Stimulated activated CD4-positive, alpha-beta T cell treated with anti-CD3 and anti-CD28 coated beads, Interleukin-4, amount 100 ng/mL, for 4 hours (primary cell): ENCODE data around the gene ARHGAP28.
"Not testable (repeated sequence)": the region's sequence is repeated elsewhere in the genome, so short reads cannot be mapped to it uniquely, and the experiment has no call there.

Experiments
- DNase-seq, 2 experiments: peaks; one replicate each; pipeline ENCODE4 v3.0.0-alpha.2; 2020

Gene ARHGAP28

GRCh38 chr18:6938403-6938802 is 208.9 kb downstream of the ARHGAP28 start:
- DNase-seq: not testable (repeated sequence)

DNA sequence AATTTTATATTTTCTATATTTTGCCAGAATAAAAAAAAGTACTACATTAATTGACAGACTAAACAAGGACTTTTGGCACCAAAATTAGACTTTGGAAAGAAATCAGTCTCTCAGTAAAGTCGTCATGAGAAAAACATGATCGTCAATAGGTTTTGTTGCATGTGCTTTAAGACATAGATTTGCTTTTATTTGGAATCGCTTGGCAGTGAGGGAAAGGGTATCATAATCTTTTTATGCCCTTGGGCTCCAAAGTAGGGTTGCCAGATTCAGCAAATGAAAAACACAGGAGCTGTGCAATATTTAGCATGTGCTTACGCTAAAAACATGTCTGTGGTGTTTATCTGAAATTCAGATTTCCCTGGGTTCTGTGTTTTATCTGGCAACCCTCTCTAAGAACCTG is 210.5 kb downstream of the ARHGAP28 start:
- no peak for DNase-seq

- no peak for DNase-seq
These were observed 210.9 kb downstream of the ARHGAP28 start for GRCh38 chr18:6940451-6940850.

GRCh38 chr18:6941996-6942395 is 212.5 kb downstream of the ARHGAP28 start:
- DNase-seq: no peak

DNA sequence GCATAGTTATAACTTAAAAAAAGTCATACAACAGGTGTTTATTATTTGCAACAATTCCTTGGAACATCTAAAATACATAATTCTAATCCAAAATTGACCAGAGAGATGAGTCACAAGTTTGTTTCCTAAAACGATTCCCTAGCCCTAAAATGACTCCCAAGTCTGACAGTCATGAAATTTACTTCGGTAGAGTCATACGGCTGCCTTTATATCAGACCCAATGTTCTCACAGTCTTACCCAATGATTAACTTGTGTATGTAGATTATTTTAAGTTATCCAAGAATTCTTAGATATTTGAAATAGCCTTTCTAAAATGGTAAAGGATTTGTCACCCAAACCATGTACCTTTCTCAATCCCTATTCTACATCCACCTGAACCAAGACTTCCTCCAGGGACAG is 213.2 kb downstream of the ARHGAP28 start:
- DNase-seq: no peak

DNA sequence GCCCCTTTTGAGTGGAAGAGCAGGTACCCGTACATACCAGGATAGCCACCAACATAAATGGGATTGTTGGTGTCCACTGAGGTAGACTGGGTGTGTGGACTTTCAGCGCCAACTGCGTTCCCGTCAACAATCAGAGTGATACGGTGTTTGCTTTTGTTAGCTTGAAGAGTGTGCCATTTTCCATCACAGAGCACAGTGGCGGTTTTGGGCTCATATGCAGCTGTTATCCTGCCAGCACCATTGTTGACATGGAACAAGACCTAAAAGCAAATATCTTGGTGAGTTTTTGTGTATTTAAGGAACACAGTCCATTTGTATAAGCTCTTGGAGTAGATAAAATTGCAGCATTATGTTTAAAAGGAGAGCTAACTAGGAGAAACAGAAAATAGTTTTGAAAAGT is 213.6 kb downstream of the ARHGAP28 start:
- no peak for DNase-seq

DNA sequence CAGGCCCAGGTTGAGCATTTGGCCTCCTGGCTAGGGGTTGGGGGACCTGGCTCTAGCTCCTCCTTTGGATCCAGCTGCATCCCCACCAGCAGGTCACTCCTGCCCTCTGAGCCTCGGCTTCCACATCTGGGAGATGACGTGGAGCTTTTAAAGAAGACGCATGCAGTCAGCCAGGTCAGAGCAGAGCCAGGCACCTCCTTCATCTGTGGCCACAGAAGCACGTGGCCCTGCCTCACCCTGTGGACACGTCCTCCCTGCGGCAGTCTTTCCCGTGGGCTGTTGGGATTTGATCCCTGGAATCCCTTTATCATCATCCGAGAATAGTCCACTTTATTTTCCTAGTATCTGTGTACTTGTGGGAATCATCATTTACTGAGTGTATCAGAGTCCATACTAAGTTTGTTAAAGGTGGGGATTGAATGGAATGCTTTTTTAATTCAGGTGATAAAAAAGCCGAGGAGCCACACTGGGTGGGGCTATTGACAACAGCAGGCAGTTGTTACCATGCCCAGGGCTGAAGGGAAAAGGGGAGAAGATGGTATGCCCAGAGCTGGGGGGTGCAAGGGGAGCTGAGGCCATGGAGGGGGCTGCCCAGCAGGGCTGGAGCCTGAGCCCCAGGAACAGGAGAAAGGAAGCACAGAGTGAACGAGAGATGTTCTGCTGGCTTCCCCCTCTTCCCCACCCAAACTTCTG is 218.0 kb downstream of the ARHGAP28 start:
- no peak for DNase-seq

DNA sequence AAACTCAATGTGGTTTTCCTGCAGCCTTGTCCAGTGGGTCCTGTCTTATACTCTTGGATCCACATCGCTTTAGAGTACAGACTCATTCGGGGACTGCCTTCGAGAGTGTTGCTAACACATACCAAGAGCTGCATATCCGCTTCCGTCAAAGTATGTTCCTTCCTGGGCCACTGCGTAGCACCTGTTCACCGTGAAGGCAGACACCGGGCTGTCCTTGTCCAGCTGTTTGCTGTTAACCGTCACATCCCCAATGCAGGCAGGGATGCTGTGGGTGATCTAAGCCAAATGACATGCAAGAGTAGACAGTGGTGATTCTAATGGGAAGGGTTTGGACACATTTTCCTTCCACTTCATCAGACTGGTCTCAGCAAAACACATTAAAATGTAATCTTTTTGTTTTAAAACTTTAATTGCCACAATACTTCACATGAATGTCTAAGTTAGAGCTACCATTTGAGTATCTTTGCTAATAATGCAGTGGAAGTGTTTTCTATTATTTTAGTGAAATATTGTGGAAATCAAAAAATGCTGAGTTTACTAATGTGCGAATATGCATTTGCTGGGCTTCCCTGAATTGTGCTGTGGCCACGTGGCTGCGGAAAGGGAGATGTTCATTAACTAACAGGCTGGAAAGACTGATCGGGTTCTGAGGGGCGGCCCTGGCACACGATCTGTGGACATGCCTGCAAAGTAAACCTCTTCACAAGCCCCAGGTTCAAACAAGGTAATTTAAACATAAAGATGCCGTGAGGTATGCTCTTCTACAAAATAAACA is 219.0 kb downstream of the ARHGAP28 start:
- DNase-seq: no peak

DNA sequence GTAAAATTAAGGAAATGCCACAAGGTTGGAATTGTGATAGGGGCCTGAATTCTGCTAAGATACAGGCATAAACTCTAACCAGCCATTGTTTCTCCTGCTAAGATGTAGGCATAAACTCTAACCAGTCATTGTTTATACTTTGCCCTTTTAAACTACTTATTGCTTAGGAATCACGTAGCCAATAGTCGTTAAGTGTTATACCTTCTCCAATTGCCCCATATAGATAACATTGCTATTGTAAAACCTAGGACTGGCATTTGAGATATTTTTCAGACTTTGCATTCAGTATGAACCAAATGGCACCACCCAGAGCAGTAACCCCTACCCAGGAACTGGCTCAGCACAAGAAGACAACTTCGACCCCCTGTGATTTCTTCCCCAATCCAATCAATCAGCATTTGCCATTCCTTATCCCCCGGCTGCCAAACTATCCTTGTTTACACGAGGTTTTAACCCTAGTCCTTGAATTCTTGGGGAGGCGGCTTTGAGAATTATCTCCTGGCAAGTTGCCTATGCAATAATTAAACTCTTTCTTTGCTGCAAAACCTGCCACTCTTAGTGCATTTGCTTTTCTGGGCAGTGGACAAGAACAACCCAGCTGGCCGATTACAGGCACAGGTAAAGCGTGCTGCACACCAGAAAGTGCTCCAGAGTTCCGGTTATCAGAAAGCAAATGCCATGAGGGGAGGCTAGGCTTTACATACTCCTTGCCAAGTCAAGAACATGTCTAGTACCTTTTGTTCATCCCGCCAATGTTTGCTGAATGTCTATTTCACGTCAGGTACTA is 220.5 kb downstream of the ARHGAP28 start:
- no peak for DNase-seq

DNA sequence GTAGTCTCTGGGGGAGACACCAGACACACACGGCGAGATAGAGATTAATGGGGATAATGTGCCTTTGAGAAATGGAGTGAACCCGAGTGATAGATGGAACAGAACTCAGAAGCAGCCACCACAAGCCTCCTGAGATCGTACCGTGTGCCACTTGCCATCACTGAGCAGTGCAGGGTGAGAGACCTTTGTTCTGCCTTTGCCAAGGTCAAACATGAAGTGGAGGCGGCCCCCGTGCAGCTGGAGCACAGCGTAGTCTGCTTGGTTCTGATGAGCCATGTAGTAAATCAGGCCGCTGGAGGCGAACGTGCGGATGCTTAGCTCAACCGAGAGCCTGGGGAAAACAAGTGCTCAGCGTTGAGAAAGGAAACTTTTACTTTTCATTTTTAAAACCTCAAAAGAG is 221.1 kb downstream of the ARHGAP28 start:
- no peak for DNase-seq

GRCh38 chr18:6951336-6952090 is 222.0 kb downstream of the ARHGAP28 start:
- no peak for DNase-seq

DNA sequence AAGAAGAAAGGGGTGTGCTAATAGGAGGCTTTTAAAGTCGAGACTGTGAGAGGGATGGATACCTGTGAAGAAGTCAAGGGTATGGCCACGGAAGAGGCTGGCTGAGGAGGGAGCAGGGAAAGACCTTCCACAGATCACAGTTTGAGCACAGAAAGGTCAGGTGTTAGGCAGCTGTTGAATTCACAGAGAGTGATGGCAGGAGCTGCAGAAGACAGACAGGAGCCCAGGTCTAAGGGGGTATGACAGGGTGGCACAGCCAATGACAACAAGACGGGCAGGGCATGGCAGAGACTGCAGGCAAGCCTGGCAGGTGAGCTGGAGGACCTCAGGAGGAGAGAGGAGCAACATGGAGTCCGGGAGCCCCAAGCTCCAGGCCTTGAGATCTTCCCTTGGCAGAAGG is 225.0 kb downstream of the ARHGAP28 start:
- no peak for DNase-seq

DNA sequence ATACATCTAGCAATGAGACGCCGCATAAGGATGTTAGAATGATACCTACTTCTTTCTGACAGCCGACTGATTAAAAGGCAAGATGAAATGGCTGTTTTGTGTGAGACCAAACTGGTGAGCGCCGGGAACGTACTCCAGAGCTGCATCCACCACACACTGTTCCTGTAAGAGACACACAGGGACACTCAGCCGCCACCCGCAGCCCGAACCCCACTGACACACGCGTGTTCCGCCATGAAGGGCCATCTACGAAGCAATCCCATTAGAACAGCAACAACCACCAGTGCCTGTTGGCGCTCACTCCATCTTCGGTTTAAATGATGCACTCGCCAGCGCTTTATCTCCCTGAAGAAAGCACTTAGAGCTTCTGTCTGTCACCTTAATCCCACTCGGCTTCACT is 225.8 kb downstream of the ARHGAP28 start:
- DNase-seq: no peak

DNA sequence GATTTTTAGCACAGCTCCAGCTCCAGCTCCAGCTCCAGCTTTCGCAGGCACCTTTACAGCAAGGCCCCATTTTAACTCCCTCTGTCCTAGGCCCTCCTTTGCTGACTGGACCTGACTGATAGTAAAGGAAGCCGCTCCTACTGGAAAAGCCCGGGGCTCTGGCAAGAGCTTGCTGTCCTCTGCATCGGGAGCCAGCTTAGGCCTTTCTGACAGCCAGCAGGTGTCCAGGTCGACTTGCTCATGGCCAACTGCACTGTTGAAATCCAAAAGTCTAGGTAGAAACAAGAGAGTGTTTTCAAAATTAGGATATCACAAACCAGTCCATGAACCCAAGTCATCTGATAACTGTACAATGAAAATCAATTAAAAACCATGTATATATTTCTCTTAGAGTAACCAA is 227.0 kb downstream of the ARHGAP28 start:
- no peak for DNase-seq

GRCh38 chr18:6956999-6957398 is 227.5 kb downstream of the ARHGAP28 start:
- DNase-seq: no peak

- no peak for DNase-seq
These were observed 229.6 kb downstream of the ARHGAP28 start for GRCh38 chr18:6959110-6959509.

DNA sequence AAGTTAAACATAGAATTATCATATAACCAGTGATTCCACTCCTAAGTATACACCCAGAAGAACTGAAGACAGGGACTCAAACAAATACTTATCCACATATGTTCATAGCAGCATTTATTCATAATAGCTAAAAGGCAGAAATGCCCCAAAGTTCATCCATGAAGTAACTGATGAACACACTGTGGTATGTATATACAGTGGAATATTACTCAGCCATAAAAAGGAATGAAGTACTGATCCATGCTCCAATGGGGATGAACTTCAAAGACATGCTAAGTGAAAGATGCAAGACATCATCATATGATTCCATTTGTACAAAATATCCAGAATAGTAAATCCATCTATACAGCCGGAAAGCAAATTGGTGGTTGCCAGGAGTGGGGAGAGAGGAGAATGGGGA is 230.6 kb downstream of the ARHGAP28 start:
- DNase-seq: no peak

DNA sequence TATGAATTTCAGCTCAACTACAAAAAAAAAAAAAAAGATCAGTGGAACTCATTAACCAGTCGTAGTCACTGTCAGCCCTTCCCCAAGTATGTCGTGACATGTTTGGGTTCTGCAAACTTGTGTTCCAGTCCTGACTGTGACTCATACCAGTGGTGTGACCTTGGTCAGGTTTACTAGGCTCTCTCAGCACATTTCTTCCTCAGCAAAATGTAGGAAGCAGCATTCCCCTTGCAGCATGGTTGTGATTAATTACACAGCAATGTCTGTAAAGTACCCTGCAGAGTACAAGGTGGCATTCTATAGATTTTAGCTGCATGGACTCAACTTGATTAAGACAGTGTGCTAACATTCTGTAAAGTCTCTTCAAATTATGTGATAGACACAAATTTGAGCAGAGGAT is 231.1 kb downstream of the ARHGAP28 start:
- no peak for DNase-seq

GRCh38 chr18:6961331-6961730 is 231.8 kb downstream of the ARHGAP28 start:
- no peak for DNase-seq

DNA sequence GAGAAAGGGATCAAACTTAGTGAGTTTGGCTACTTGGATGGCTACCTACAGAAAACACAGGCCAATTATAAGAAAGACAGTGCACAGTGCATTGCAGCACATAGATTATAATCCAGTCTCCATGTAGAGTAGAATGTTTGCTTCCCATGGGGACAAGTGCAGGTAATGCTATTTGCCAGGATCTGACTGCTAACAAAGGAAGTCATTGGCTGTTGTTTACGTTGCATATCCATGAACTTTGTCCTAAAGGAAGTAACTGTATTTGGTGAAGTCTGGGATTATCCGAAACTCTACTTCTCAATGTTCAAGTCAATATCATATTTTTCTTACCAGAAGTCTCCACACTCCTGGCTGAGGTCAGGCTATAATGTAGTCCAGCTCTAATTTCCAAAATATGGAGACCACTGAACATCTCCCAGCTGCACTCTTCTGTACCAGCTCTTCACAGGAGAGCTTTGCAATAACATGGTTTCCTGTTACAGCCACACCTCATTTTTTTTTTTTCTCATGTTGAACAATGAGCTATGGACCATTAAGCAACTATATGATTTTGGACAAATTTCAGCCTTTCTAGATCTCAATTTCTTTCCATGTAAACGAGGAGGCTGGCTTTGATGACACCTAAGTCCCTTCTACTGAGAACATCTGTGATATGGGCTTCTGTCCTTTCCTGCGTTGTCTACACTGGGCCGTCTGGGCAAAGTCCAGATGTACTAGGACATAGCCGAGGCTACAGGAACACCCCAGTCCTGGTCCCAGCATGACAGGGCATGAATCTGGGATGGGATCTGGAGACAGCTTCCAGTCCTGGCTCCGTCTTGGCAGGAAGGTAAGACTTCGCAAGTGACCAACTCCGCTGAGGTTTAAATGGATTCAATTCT is 233.3 kb downstream of the ARHGAP28 start:
- no peak for DNase-seq

- DNase-seq: no peak
These were observed 234.1 kb downstream of the ARHGAP28 start for GRCh38 chr18:6963452-6964097.
